ENCODE data around the gene ZNF423.

Gene ZNF423

DNA sequence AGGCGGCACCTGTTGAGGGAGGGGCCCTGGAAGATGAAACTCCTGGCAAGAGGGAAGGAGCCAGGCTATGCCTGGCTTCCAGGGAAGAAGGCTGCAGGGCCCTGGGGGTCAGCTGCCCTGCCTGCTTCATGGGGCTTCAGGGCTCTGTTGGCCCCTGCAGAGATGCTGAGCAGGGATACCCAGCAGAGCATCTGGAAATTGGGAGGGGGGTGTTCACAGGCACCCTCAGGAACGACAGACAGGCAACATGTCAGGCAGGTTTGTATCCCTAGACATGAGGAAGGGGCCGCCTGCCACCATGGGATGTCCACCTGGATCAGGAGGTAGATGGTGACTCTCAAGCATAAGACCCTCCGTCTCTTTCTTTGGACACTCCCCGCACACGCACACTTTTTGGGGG is 13.8 kb upstream of the ZNF423 start:
- DNase-seq (ENCODE audit: low read depth in 2 of 2) = no peak

DNA sequence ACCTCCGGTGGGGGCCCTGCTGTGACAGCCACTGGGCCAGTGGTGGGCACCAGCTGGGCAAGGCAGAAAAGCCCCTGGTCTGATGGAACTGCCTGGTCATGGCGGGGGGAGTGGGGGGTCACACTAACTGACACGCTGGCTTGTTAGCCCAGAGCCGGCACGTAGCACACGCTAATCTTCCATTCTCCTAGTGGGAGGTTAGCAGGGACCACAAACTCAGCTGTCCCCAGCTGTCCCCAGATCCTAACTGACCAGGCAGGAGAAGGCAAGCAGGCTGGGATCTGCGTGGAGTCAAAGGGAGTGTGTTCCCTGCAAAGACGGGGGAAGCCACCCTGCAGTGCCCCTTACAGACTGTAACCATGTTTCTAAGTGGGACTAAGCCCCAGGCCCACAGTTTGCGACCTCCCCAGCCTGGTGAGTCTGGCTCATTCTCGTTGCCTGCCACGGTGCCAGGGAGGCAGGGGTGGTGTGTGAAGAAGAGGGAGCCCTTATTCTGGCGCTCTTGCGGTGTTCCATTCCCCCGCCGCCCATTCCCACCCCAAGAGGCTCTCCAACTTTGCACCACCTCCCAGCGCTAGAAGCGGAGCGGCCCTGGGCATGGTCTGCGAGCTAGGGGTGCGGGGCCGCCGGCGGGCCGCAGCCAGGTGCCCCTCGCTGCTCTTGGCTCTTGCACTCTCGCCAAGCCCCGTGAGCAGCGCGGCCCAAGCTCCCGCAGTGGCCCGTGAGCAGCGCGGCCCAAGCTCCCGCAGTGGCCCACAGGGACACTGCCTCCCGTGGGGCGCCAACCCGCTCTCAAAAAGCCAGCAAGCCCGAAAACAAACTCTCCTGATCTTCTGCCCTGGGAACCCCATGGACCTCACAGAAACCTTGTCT is 12.1 kb upstream of the ZNF423 start:
- DNase-seq (ENCODE audit: low read depth in 2 of 2) = no peak

DNA sequence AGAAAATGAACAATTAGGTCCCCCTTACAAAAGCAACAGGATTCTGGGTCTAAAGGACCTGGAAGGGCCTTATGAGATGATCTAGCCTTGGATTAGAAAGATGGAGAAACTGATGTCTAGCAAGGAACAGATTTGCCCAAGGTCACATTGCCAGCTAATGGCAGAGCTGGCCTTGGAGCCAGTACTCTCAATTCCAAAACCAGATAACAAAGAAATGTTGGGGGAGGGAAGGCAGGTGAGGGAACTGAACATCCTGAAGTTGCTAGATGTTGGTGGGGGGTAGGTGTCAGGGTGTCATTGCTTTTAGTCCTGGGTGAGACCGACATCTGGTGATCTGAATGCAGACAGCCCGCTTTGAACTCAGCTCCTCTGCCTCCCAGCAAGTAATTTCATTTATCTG is 11.3 kb upstream of the ZNF423 start:
- no peak for DNase-seq (ENCODE audit: low read depth in 2 of 2)

GRCh38 chr16:49866595-49867071 is 10.7 kb upstream of the ZNF423 start:
- DNase-seq (ENCODE audit: low read depth in 2 of 2) = no peak

- no peak for DNase-seq (ENCODE audit: low read depth in 2 of 2)
Observed at GRCh38 chr16:49862694-49863093, 6.8 kb upstream of the ZNF423 start.

DNA sequence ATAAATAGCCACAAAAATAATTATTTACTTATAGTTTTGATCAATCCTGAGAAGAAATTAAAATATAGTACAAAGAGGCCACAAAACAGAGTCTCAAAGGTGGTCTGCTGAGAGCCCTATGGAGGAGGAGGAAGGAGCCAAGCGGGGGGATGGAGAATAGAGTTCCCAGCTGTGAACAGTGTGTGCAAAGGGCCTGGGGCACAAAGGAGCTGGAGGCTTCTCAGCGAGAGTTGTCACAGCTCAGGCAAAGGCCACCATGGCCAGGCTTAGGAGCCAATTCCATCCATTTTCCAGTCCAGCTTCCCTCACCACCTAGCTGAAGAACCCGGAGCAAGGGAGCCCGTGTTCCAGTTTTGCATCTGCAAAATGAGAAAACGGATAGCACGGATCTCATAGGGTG is 5.4 kb upstream of the ZNF423 start:
- DNase-seq (ENCODE audit: low read depth in 2 of 2) = no peak

- DNase-seq (ENCODE audit: low read depth in 2 of 2) = no peak
Observed at GRCh38 chr16:49860593-49860992, 4.7 kb upstream of the ZNF423 start.

- DNase-seq (ENCODE audit: low read depth in 2 of 2) = no peak
Observed at GRCh38 chr16:49859125-49859811, 3.4 kb upstream of the ZNF423 start.

DNA sequence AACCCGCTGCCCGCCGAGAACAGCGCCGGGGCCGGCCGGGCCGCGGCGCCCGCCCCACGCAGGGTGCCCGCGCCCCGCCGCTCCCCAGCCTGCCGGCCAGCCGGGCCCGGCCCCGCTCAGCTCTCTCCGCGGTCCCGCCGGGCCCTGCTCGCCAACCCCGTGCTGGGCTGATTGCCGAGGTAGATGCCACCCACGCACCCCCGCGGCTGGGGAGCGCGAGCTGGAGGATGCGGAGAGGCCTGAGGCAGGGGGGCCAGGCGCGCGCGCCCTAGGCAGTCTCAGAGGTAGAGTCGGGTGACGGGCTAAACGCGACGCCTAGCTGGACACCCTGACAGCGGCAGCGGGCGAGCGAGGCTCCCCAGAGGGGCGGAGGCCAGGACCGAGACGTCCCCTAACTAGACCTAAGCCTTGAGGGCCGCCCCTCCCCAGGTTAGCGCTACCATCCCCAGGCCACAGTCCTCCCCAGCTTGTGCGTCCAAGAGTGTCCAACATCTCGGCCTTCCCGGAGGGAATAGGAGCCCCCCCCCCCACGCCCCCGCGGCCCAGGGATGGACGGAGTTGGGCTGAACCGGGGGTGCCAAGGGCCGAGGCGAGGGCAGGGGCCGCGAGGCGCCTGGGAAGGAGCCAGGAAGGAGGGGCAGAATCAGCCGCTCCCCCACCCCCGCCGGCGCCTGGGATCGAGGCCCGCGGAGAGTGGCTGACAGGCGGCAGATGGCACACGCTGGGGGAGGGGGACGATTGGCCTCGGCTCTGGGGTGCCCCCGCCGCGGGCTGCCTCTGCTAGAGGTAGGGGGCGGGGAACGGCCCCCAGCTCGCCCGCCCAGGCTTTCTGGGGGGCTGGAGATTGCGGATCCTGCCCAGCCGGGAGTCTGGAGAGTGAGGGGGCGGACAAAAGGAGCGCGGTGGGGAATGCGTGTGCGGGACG is 2.5 kb upstream of the ZNF423 start:
- no peak for DNase-seq (ENCODE audit: low read depth in 2 of 2)

GRCh38 chr16:49857423-49858181 is 1.7 kb upstream of the ZNF423 start:
- DNase-seq (ENCODE audit: low read depth in 2 of 2) = no peak

- DNase-seq (ENCODE audit: low read depth in 2 of 2) = no peak
Observed at GRCh38 chr16:49856672-49857330, 889 bp upstream of the ZNF423 start.

DNA sequence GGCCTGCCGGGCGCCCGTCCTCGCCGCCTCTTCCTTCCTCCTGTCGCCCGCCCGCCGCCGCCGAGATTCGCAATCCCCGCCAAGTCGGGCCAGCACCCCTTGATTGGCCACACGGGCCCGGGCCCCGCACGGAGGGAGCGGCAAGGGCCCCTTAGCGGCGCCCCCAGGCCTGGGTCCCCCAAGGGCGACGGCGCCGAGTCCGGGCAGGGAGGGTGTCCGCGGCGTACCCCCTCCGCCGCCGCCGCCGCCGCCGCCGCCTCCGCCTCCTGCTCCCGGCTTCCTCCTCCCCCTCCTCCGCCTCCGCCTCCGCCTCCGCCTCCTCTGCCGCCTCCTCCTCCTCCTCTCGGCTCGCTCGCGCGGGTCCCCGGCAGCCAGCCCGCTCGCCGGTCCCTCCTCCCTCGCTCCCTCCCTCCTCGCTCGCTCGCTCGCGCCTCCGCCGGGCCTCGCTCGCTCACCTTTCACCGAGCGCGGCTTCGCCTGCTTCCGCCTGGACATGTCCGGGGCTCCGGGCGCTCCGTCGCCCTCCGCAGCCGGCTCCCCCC is 561 bp downstream of the ZNF423 start:
- no peak for DNase-seq (ENCODE audit: low read depth in 2 of 2)

DNA sequence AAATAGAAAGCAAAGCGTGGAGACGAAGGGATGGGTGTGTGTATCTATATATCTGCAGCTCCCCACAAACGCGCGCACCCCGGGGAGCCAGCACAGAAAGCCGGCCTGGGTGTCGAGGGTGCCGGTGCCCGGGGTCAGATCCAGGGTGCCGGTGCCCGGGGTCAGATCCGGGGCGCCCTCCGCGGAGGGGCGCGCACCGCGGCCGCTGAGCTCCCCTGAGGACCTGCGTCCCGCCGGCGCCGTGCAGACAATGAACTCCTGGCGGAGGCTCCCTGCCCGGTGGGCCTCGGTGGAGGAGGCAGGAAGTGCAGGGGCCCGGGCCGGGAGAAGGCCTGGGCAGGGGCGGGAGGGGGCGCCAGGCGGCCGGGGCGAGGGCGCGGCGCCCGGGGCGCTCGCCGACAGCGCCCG is 1.1 kb downstream of the ZNF423 start:
- no peak for DNase-seq (ENCODE audit: low read depth in 2 of 2)

GRCh38 chr16:49854188-49854795 is 1.6 kb downstream of the ZNF423 start:
- DNase-seq (ENCODE audit: low read depth in 2 of 2) = no peak

DNA sequence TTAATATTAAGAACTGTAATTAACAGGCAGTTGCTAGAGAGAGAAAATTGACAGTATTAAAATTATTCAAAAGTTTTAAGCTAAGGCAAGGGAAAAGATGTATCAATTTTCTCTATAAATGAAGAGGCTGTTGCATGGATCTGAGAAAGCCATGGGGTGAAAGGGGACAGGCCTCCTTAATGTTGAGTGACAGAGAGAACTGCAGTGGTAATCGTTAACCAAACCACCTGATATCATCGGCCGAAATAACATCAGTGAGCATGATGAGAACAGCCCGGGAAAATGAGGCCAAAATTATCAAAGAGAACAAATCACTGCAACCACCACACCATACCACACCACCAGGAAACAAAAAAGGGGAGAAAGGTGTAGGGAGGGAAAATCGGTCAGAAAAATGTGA is 3.6 kb downstream of the ZNF423 start:
- no peak for DNase-seq (ENCODE audit: low read depth in 2 of 2)

- no peak for DNase-seq (ENCODE audit: low read depth in 2 of 2)
Observed at GRCh38 chr16:49851468-49851787, 4.5 kb downstream of the ZNF423 start.

DNA sequence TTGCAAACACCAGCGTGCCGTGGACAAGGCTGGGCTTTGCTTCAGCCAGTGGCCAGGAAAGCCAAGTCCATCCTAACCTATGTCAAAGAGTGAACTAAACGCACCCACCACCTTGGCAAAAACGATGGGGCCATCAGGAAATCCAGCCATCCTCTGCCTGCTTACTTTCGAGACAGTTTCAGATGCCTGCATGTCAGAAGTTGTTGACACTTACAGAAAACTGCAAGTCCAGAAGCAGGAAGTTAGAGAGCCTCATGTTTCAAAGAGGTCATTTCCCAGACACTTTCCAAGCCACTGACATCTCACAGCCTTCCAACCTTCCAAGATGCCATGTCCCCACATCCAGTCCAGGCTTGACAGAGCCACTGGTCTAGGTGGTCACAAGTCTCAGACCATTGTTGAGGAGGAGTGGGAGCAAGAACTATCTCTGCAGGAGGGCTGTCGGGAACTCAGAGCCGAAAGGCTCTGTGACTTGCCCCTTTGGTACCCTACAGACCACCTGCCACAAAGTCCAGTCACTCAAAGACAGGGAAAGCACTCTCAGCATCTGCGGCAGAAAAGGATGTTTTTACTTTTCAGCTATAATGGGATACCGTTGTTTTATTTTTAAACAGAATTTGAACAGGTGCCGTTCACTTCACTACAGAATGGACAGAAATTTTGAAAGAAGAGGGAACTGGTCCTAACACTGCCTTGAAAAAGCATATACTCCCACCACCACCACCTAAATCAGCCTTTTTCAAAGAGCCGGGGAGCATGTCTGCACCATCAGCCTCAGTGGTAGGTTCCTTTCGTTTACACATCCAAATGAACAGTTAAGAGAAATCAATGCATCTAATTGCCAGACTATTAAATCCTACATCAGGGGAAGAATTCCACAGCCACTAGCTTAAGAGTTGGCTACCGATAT is 5.1 kb downstream of the ZNF423 start:
- no peak for DNase-seq (ENCODE audit: low read depth in 2 of 2)

DNA sequence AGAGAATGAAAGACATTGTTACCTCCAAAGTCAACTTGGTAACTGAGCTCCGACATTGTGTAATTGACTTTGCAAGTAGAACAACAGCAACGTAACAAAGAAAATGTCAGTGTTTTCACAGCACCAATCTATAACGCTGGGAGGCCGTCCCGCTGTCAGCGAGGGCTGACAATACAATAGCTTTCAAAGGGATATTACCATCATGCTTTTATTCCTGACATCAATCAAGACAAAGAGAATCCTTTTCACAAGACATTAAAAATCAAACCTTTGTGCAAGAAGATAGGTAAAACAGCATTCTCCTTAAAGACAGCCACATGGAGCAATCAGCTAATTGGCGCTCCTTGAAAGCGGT is 6.2 kb downstream of the ZNF423 start:
- DNase-seq (ENCODE audit: low read depth in 2 of 2) = no peak

GRCh38 chr16:49849037-49849753 is 6.7 kb downstream of the ZNF423 start:
- DNase-seq (ENCODE audit: low read depth in 2 of 2) = no peak
